Embryonic facial prominence (tissue), 1 donor: ENCODE results near the gene ATOX1.
"Not testable (repeated sequence)": the region's sequence is repeated elsewhere in the genome, so short reads cannot be mapped to it uniquely, and the experiment has no call there.

Experiments used
- DNase-seq: peaks from one replicate; pipeline ENCODE4 v3.0.0-alpha.2; 2016; ENCODE audit errors: extremely low spot score

ATOX1 gene

DNA sequence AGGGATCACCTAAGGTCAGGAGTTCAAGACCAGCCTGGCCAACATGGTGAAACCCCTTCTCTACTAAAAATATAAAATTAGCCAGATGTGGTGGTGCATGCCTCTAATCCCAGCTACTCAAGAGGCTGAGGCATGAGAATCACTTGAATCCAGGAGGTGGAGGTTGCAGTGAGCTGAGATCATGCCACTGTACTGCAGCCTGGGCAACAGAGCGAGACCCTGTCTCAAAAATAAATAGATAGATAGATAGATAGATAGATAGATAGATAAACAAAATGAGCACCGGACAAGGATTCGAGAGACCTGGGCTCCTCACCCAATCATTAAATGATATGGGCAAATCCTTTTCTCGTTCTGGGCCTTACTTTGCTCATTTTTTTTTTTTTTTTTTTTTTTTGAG lies 60.4 kb downstream of the ATOX1 start:
- not testable (repeated sequence) for DNase-seq

DNA sequence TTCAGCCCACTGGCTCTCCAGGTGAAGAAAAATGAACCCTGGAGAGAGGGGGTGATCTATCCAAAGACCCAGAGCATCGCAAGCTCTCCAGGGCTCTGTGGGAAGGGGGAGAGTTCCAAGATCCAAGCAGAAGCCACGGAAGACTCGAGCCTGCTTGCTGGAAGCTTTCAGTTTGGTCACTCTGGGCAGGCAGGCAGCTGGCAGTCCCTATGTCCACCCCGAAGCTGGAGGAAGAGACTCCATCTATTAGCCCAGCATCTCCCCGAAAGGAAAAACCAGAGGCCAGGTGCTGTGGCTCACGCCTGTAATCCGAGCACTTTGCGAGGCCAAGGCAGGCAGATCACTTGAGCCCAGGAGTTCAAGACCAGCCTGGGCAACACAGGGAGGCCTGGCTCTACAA lies 61.0 kb downstream of the ATOX1 start:
- DNase-seq = no peak

- peak; percentile 92 for DNase-seq
These were observed 61.9 kb downstream of the ATOX1 start for GRCh38 chr5:151696470-151697061.

DNA sequence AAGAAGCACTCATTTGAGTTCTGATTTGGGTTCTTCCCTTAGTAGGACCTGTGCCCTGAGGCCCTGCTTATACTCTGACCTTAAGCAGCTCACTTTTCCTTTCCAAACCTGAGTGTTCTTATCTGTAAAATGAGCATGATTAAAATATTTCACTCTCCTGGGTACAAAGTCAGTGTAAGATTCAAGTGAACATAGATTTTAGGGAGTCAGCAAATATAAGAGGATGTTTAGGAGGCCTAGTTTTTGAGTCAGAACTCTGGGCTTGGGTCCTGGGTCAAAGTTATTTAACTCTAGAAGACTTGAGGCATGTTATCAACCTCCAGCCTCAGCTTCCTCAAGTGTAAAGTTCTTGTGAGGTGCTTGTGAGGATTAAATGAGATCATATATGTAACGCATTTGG lies 63.0 kb downstream of the ATOX1 start:
- DNase-seq = no peak

DNA sequence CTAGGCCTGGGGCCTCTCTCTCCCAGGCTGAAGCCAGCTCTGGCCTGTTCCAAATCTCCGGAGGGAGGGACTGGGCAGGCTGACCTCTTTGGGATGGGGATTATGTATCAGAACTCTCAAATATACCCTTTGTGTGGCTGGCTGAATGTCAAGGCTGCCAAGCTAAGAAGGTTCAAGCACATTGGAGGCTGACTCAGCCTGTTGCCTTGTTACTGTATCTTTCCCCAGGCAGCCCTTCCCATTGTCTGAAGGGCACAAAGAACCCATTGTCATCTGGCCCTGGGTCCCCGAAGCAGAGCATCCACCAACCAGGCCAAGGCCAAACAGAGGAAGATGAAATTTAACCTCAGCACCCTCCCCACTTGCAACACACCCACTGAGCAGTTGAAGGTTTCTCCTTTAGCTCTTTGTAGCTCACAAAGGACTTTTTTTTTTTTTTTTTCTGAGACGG lies 64.4 kb downstream of the ATOX1 start:
- no peak for DNase-seq
